ENCODE measurements around the gene LAMTOR4.

LAMTOR4 gene

DNA sequence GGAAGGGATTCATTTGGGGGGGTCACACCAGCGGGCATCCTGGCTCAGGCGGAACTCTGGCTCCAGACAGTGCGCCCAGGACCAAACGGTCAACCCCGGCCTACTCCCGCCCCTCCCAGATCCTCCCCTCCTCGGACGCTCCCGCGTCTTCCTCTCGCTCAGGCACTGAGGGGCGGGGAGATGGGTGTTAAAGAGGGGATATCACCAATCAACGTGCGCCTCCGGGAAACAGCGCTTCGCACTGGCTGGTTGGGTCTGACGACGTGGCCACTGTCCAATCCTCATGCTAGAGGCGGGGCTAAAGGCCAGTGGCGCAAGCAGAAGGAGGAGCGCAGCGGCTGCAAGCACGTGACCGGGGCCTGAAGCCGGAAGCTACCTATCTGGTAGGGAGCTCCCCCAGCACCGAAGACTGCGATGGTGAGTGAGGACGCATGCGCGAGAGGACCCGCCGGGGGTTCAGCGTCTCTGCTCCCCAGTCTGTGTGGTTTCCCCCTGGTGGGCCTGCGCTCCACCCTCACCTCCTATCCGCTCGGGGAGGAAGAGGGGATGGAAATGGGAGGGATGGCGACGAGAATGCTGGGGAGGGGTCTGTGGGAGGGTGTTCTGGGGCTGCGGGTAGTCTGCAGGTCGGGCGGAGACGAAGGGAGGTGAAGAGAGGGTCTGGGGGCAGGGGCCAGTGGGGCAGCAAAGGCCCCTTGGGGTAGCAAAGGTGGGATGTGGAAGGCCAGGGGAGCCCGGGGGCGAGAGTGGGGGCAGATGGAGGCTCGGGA is at the start of gene LAMTOR4:
Gene LAMTOR4, plus strand, starts transcription at position 360 of the 770 bp plus-strand sequence. Its CDS starts 55 bp downstream, at position 415.
- DNase-seq: peak; percentile 100

DNA sequence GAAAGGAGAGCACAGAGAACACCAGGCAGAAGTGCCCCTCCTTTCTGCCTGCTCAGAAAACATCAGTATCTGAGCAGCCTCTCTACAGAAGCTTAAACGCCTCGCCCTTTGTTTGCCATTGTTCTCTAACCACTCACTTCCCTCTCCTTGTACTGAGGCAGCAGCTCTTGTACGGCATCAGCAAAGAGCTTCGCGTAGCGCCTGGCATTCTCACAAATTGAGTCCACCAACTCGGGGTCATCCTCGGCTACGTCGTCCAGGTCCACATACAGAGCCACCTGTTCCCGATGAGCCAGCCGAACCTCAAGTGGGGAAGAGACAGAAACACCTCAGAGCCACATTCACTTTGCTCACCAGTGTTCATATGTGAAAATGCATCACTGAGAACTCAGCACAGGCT is 49.3 kb upstream of the LAMTOR4 start:
- DNase-seq: no peak

DNA sequence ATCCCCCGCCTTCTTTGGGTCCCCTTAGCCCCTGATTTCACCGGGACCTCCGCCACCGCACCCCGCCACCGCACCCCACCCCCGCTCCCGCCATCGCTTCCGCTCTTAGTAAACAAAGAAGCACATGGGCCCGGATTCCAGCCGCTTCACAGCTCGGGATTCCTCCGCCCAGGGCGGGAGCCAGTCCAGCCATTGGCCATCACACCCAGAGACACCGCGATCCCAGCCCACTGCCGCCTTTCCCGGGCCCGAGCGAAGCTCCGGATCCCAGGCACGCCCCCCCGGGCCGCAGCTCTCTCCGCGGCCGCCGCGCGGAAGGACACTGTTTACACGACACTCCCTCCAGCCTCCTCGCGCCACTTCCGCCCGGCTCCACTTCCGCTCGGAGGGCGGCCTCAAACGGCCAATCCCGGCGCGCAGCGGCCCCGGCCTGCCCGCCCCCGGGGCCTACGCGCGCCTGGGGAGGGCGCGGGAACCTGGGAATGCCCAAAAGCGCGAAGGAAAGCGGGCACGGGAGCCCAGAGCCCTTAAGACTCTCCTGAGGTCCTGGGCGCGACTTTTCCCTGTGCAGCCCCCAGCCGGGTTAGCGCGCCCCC is 48.2 kb upstream of the LAMTOR4 start:
- peak; percentile 95 for DNase-seq

GRCh38 chr7:100101016-100101862 is 47.5 kb upstream of the LAMTOR4 start, which contains the start of the genes AP4M1 and MCM7:
AP4M1 (plus strand) TSS chr7:100101643; CDS start chr7:100101715, 72 bp downstream.
MCM7 (minus strand) TSS chr7:100101397; CDS start chr7:100101294, 103 bp downstream.
- DNase-seq: peak; percentile 99

DNA sequence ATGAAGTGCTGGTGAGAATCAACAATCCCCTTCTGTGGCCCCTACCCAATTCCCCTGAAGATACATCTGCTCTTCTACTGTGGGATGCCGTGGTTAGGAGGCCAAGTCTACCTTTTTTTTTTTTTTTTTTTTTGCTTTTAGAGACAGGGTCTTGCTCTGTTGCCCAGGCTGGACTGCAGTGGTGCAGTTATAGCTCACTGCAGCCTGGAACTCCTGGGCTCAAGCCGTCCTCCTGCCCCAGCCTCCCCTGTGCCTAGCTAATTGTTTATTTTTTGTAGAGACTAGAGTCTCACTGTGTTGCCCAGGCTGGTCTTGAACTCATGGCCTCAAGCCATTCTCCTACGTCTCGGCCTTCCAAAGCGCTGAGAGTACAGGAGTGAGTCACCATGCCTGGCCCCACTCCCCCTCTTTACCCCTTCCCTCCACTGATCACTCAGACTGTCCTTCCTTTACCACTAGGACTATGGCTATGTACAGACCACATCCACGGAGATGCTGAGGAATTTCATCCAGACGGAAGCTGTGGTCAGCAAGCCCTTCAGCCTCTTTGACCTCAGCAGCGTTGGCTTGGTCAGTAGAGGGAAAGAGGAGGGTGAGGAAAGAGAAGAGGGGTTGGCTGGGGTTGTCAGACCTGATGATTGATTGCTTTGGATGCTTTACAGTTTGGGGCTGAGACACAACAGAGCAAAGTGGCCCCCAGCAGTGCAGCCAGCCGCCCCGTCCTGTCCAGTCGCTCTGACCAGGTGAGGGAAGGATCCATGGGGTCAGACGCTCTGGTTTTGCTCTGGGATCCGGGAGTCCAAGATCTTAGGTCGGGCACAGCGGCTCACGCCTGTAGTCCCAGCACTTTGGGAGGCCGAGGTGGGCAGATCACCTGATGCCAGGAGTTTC is 45.5 kb upstream of the LAMTOR4 start:
- DNase-seq: no peak

DNA sequence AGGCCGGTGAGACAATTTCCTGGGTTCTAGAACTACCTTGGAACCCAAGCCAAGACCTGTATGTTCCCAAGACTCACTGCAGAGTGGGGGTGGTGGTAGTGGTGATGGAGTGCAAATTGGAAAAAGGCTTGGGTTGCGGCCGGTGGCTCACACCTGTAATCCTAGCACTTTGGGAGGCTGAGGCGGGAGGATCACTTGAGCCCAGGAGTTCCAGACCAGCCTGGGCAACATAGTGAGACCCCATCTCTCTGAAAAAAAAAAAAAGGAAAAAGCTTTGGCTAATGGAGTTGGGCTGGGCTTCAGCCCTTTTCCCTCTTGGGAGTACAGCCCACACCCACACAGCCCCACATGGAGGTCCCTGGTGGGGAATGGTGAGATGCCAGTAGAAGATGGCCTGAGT is 43.2 kb upstream of the LAMTOR4 start:
- DNase-seq: no peak

DNA sequence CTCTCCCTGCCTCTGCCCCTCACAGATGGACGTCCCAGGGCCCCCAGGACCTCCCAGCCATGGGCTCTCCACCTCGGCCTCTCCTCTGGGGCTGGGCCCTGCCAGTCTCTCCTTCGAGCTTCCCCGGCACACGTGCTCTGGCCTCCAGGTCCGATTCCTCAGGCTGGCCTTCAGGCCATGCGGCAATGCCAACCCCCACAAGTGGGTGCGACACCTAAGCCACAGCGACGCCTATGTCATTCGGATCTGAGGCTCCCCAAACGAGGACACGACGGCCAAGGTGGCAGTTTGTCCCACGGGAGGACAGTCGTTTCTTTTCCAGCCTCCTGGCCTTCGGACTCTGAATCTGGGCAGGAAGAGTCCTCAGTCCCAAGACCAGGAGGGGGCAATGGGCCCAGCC is 42.1 kb upstream of the LAMTOR4 start:
- DNase-seq: no peak

- DNase-seq: no peak
Measured at GRCh38 chr7:100107125-100107737, 41.5 kb upstream of the LAMTOR4 start.

GRCh38 chr7:100107890-100108289 is 40.8 kb upstream of the LAMTOR4 start:
- DNase-seq: no peak

DNA sequence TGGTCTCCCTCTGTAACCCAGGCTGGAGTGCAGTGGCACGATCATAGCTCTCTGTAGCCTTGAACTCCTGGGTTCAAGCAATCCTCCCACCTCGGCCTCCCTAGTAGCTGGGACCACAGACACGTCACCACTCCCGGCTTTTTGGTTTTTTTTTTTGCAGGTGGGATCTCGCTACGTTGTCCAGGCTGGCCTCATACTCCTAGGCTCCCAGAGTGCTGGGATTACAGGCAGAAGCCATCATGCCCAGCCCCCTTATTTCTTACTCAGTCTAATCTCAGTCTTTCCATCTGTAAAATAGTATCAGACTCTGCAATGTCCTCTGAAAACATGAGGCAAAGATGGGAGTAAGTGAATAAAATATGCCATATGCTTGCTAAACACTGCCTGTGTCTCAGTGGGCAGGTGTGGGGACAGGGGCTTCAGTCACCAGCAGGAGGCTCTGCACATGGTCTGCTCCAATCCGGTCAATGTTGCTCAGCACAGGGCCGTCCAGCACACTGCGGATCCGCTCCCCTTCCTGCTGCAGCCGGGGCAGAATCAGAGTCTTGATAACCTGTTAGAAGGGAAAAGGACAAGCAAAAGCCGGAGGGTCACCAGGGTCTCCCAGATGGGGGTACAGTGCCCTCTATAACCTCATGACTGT is 39.1 kb upstream of the LAMTOR4 start:
- DNase-seq: no peak

DNA sequence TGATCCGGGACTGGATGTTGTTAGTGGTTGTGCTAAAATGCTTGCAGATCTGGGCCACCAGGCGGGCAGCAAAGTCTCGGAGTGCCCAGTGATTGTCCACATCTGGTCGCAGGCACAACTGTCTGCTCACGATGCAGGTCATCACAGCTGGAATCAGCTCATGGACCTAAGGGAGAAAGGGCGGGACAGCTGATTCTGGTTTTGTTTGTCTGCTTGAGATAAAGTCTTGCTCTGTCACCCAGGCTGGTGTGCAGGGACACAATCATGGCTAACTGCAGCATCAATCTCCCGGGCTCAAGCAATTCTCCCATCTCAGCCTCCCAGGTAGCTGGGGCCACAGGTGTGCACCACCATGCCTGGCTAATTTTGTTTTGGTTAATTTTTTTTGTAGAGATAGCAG is 37.6 kb upstream of the LAMTOR4 start:
- no peak for DNase-seq

DNA sequence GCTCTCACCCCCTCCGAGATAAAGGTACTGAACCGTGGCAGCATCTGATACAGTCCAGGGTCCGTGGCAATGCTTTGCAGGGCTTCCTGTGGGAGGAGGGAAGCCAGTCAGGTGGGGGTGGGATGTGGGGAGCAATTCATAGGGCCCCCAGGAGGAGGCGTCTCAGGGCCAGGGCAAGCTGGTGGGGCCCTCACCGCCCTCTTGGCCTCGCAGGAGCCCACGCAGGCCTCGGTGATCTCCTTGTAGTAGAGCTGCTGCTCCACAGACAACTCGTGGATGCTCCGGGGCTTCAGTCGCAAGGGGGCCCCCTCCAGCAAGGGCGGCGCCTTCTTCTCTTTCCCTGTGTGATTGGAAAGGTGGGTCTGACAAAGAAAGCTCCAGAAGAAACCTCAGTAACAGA is 36.8 kb upstream of the LAMTOR4 start:
- no peak for DNase-seq

- DNase-seq: no peak
Measured at GRCh38 chr7:100115026-100115425, 33.7 kb upstream of the LAMTOR4 start.

DNA sequence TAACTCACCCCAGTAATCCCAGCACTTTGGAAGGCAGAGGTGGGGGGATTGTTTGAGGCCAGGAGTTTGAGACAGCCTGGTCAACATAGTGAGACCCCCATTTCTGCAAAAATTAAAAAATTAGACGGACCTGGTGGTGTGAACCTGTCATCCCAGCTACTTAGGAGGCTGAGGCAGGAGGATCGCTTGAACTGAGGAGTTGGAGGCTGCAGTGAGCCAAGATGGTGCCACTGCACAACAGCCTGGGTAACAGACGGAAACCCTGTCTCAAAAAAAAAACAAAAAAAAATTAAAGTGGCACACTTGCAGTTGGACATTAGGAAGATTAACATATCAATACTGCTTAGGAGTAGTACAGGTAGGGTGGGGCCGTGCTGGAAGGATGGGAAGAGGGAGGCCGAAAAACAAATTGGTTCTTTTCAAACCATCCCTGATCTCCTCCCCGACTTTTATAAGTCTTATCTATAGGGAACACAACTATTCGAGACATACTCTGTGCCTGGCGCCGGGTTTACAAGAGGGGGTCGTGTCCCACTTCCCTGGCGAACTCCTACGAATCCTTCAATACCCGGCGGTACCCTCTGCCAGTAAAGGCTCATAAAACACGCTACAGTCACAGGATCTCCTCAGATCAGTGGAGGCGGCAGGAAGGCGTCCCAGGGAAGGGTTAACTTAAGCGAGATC is 30.2 kb upstream of the LAMTOR4 start:
- DNase-seq: peak; percentile 65

GRCh38 chr7:100119072-100119969 is 29.4 kb upstream of the LAMTOR4 start, which contains the start of the genes CNPY4 and TAF6:
CNPY4 (plus strand) TSS chr7:100119634; CDS start chr7:100119745, 111 bp downstream.
TAF6 (minus strand) TSS chr7:100119358; CDS start chr7:100114209, 5,149 bp downstream.
- DNase-seq: peak; percentile 99

DNA sequence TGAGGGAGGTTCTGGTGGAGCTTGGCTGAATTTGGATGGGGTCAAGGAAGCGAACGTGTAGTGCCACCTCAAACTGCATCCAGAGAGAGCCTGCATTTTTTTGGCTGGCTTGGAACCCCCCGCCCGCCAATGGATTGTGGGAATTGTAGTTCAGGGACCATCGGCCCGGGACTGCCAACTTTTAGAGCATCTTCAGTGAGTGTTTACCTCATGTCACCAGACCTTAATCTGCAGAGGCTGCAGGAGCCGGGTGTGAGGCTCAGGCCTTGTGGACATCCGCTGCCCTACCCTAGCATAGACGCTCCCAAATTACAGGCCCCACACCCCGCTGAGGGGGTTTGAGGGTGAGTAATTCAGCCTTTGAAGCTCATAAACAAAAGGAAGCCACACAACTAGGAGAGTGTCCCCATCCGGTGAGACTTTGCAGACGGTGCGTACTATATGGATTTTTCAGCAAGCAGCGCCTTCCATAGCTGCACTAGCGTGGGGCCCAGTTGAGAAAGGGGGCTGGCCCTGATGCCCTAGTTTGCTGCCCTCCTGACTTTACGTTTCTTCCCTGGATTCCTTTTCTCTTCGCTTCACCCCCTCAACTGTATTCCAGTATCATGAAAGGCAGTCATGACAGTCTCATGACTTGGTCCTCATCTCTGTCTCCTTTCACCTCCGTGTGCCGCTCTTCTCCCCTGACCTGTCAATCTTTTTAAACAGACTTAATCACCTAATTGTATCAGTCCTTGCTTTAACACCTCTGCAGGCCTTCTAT is 28.6 kb upstream of the LAMTOR4 start:
- DNase-seq: peak; percentile 79

DNA sequence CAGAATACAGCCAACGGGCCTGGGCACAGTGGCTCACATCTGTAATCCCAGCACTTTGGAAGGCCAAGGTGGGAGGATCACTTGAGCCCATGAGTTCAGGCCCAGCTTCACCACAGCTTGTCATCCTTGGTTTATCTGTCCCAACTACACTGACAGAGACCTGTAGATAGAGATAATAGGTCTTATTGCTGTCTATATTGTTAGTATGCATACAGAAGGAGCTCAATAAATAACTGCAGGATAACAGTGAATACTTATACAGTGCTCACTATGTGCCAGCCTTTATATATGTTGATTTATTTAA is 28.0 kb upstream of the LAMTOR4 start:
- peak; percentile 48 for DNase-seq

DNA sequence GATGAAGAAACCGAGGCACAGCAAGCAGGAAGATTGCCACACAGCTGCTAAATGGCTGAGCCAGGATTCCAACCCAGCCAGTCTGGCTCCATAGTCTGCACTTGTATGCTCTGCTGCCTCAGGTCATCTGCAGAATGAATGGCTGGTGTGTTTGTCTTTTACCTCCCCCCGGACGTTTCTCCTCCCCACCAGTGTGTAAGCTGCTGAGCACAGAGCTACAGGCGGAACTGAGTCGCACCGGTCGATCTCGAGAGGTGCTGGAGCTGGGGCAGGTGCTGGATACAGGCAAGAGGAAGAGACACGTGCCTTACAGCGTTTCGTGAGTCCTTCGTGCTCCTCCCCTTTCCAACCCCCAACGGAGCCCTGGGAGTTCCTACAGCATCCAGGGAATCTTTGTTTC is 26.7 kb upstream of the LAMTOR4 start:
- DNase-seq: peak; percentile 21

GRCh38 chr7:100122568-100122967 is 26.1 kb upstream of the LAMTOR4 start:
- DNase-seq: peak; percentile 92

All from hematopoietic multipotent progenitor cell treated with erythropoietin and hydrocortisone succinate and interleukin-3 and kit ligand, for 6 days (in vitro differentiated cells).